Erythroblast (primary cell): ENCODE results near the gene OR4F15.
"Not testable (repeated sequence)": the region's sequence is repeated elsewhere in the genome, so short reads cannot be mapped to it uniquely, and the experiment has no call there.

ENCODE experiments used
- GATA1 ChIP-seq: IDR thresholded peaks from 2 replicates; pipeline ENCODE4 v1.6.1; 2011; ENCODE audit warnings: low read depth, mild to moderate bottlenecking, control low read depth, low read length, moderate library complexity
- POLR2A ChIP-seq: IDR thresholded peaks from 2 replicates; pipeline ENCODE4 v1.6.1; 2011; ENCODE audit warnings: mild to moderate bottlenecking, low read length

GRCh38 chr15:101788001-101788400 is 24.0 kb upstream of the OR4F15 start:
- not testable (repeated sequence) for TF ChIP-seq POLR2A, GATA1
